ENCODE measurements around the gene AATK. TPM values are rescaled to one million over a fixed set of nuclear protein-coding genes. Genes with fewer than 3 reads are reported as not detected.

The AATK gene
- total and polyA plus RNA-seq, 4 experiments from 2014 or later, result 0.09 to 2.1 (median 0.77) TPM

- H3K4me1 Mint-ChIP-seq, result no peaks in the 10 kb centered on the region
- Histone ChIP-seq H3K36me3 (ENCODE audit: insufficient read depth, low read length) (no peaks in the 10 kb centered on the region), H3K27ac (ENCODE audit: low read depth, low read length) (no peak overlapping the region), H3K4me1 (ENCODE audit: insufficient read depth, low read length) (no peaks in the 10 kb centered on the region), H3K27me3 (ENCODE audit: insufficient read depth, low read length) (no peaks in the 10 kb centered on the region), H3K4me3 (ENCODE audit: low read length in 2 of 2) (no peak overlapping the region), H3K9me3 (ENCODE audit: control insufficient read depth in 1 of 2, low read length in 2 of 2) (no peaks in the 10 kb centered on the region)
- H3K27me3 Mint-ChIP-seq, result no peaks in the 10 kb centered on the region
- no peak overlapping the region for H3K27ac Mint-ChIP-seq
- H3K9me3 Mint-ChIP-seq, result no peaks in the 10 kb centered on the region
- ChIA-PET POLR2A (ENCODE audit: partially characterized antibody) (no interaction called here), CTCF (ENCODE audit: partially characterized antibody) (no interaction called here)
- intact Hi-C loops (cut with micrococcal nuclease), result no loop called here
- H3K4me3 Mint-ChIP-seq, result no peak overlapping the region
- peak in 1 of 5 donors; percentile 31 for DNase-seq
- H3K36me3 Mint-ChIP-seq, result no peaks in the 10 kb centered on the region
Measured at GRCh38 chr17:81200695-81201580, 34.9 kb upstream of the AATK start.

- H3K4me1 Mint-ChIP-seq, result no peaks in the 10 kb centered on the region
Measured at GRCh38 chr17:81200201-81200600, 34.2 kb upstream of the AATK start.

GRCh38 chr17:81199482-81199830 lies 33.4 kb upstream of the AATK start:
- Mint-ChIP-seq H3K4me1 (no peaks in the 10 kb centered on the region), H3K27me3 (no peaks in the 10 kb centered on the region), H3K4me3 (no peak overlapping the region), H3K9me3 (no peaks in the 10 kb centered on the region), H3K36me3 (no peaks in the 10 kb centered on the region), H3K27ac (no peak overlapping the region)
- CTCF ChIA-PET (ENCODE audit: partially characterized antibody), result no interaction called here
- intact Hi-C loops (cut with micrococcal nuclease), result no loop called here
- H3K36me3 ChIP-seq (ENCODE audit: insufficient read depth, low read length), result no peaks in the 10 kb centered on the region
- H3K27me3 ChIP-seq (ENCODE audit: insufficient read depth, low read length), result no peaks in the 10 kb centered on the region
- H3K27ac ChIP-seq (ENCODE audit: low read depth, low read length), result no peak overlapping the region
- POLR2A ChIA-PET (ENCODE audit: partially characterized antibody), result no interaction called here
- peak in 1 of 5 donors; percentile 20 for DNase-seq
- H3K4me1 ChIP-seq (ENCODE audit: insufficient read depth, low read length), result no peaks in the 10 kb centered on the region
- no peaks in the 10 kb centered on the region for H3K9me3 ChIP-seq (ENCODE audit: control insufficient read depth in 1 of 2, low read length in 2 of 2)
- no peak overlapping the region for H3K4me3 ChIP-seq (ENCODE audit: low read length in 2 of 2)

More at GRCh38 chr17:81200201-81200600, 34.2 kb upstream of the AATK start:
- CTCF ChIA-PET (ENCODE audit: partially characterized antibody), result no interaction called here
- Mint-ChIP-seq H3K9me3 (no peaks in the 10 kb centered on the region), H3K4me3 (no peak overlapping the region), H3K36me3 (no peaks in the 10 kb centered on the region), H3K27ac (no peak overlapping the region), H3K27me3 (no peaks in the 10 kb centered on the region)
- POLR2A ChIA-PET (ENCODE audit: partially characterized antibody), result no interaction called here
- Histone ChIP-seq H3K9me3 (ENCODE audit: control insufficient read depth in 1 of 2, low read length in 2 of 2) (no peaks in the 10 kb centered on the region), H3K27ac (ENCODE audit: low read depth, low read length) (no peak overlapping the region), H3K27me3 (ENCODE audit: insufficient read depth, low read length) (no peaks in the 10 kb centered on the region), H3K4me1 (ENCODE audit: insufficient read depth, low read length) (no peaks in the 10 kb centered on the region), H3K36me3 (ENCODE audit: insufficient read depth, low read length) (no peaks in the 10 kb centered on the region), H3K4me3 (ENCODE audit: low read length in 2 of 2) (no peak overlapping the region)
- intact Hi-C loops (cut with micrococcal nuclease), result no loop called here
- no peak for DNase-seq

GRCh38 chr17:81198826-81199481 lies 32.9 kb upstream of the AATK start:
- intact Hi-C loops (cut with micrococcal nuclease), result no loop called here
- Mint-ChIP-seq H3K27me3 (no peaks in the 10 kb centered on the region), H3K4me1 (no peaks in the 10 kb centered on the region), H3K4me3 (no peak overlapping the region), H3K9me3 (no peaks in the 10 kb centered on the region), H3K36me3 (no peaks in the 10 kb centered on the region), H3K27ac (no peak overlapping the region)
- POLR2A ChIA-PET (ENCODE audit: partially characterized antibody), result no interaction called here
- Histone ChIP-seq H3K9me3 (ENCODE audit: control insufficient read depth in 1 of 2, low read length in 2 of 2) (no peaks in the 10 kb centered on the region), H3K27me3 (ENCODE audit: insufficient read depth, low read length) (no peaks in the 10 kb centered on the region), H3K27ac (ENCODE audit: low read depth, low read length) (no peak overlapping the region), H3K4me1 (ENCODE audit: insufficient read depth, low read length) (no peaks in the 10 kb centered on the region), H3K36me3 (ENCODE audit: insufficient read depth, low read length) (no peaks in the 10 kb centered on the region), H3K4me3 (ENCODE audit: low read length in 2 of 2) (no peak overlapping the region)
- DNase-seq, result peak in 1 of 5 donors; percentile 19
- CTCF ChIA-PET (ENCODE audit: partially characterized antibody), result no interaction called here

- no peaks in the 10 kb centered on the region for H3K27me3 ChIP-seq (ENCODE audit: insufficient read depth, low read length)
- H3K9me3 Mint-ChIP-seq, result no peaks in the 10 kb centered on the region
- H3K4me3 ChIP-seq (ENCODE audit: low read length in 2 of 2), result no peak overlapping the region
- H3K4me1 Mint-ChIP-seq, result no peaks in the 10 kb centered on the region
- intact Hi-C loops (cut with micrococcal nuclease), result no loop called here
- ChIA-PET POLR2A (ENCODE audit: partially characterized antibody) (no interaction called here), CTCF (ENCODE audit: partially characterized antibody) (no interaction called here)
- H3K4me1 ChIP-seq (ENCODE audit: insufficient read depth, low read length), result no peaks in the 10 kb centered on the region
- no peak overlapping the region for H3K4me3 Mint-ChIP-seq
- H3K27ac Mint-ChIP-seq, result no peak overlapping the region
- H3K36me3 ChIP-seq (ENCODE audit: insufficient read depth, low read length), result no peaks in the 10 kb centered on the region
- no peaks in the 10 kb centered on the region for H3K36me3 Mint-ChIP-seq
- no peak for DNase-seq
- no peaks in the 10 kb centered on the region for H3K9me3 ChIP-seq (ENCODE audit: control insufficient read depth in 1 of 2, low read length in 2 of 2)
- no peaks in the 10 kb centered on the region for H3K27me3 Mint-ChIP-seq
- H3K27ac ChIP-seq (ENCODE audit: low read depth, low read length), result no peak overlapping the region
Measured at GRCh38 chr17:81197831-81198490, 31.9 kb upstream of the AATK start.

GRCh38 chr17:81197409-81197795 lies 31.4 kb upstream of the AATK start:
- no peaks in the 10 kb centered on the region for H3K36me3 Mint-ChIP-seq
- no peaks in the 10 kb centered on the region for H3K9me3 Mint-ChIP-seq
- POLR2A ChIA-PET (ENCODE audit: partially characterized antibody), result no interaction called here
- no peaks in the 10 kb centered on the region for H3K27me3 Mint-ChIP-seq
- no peaks in the 10 kb centered on the region for H3K36me3 ChIP-seq (ENCODE audit: insufficient read depth, low read length)
- CTCF ChIA-PET (ENCODE audit: partially characterized antibody), result no interaction called here
- H3K27me3 ChIP-seq (ENCODE audit: insufficient read depth, low read length), result no peaks in the 10 kb centered on the region
- no peak overlapping the region for H3K4me3 ChIP-seq (ENCODE audit: low read length in 2 of 2)
- no peak overlapping the region for H3K27ac Mint-ChIP-seq
- no peak for DNase-seq
- intact Hi-C loops (cut with micrococcal nuclease), result no loop called here
- no peaks in the 10 kb centered on the region for H3K9me3 ChIP-seq (ENCODE audit: control insufficient read depth in 1 of 2, low read length in 2 of 2)
- no peak overlapping the region for H3K27ac ChIP-seq (ENCODE audit: low read depth, low read length)
- H3K4me3 Mint-ChIP-seq, result no peak overlapping the region
- no peaks in the 10 kb centered on the region for H3K4me1 Mint-ChIP-seq
- H3K4me1 ChIP-seq (ENCODE audit: insufficient read depth, low read length), result no peaks in the 10 kb centered on the region

GRCh38 chr17:81196505-81197408 lies 30.7 kb upstream of the AATK start:
- peak overlapping the region in 1 of 8 donors; percentile 48 for H3K4me3 Mint-ChIP-seq
- H3K9me3 Mint-ChIP-seq, result no peaks in the 10 kb centered on the region
- H3K4me1 Mint-ChIP-seq, result no peaks in the 10 kb centered on the region
- H3K4me1 ChIP-seq (ENCODE audit: insufficient read depth, low read length), result no peaks in the 10 kb centered on the region
- no peaks in the 10 kb centered on the region for H3K36me3 Mint-ChIP-seq
- H3K36me3 ChIP-seq (ENCODE audit: insufficient read depth, low read length), result no peaks in the 10 kb centered on the region
- ChIA-PET CTCF (ENCODE audit: partially characterized antibody) (no interaction called here), POLR2A (ENCODE audit: partially characterized antibody) (interaction anchor here (0.5 kb wide), 1 partner anchor 419 kb away, joined by 3 read pairs; no protein-coding TSS in a partner anchor)
- intact Hi-C loops (cut with micrococcal nuclease), result no loop called here
- H3K27me3 ChIP-seq (ENCODE audit: insufficient read depth, low read length), result no peaks in the 10 kb centered on the region
- no peak for DNase-seq
- H3K27ac ChIP-seq (ENCODE audit: low read depth, low read length), result no peak overlapping the region
- H3K27ac Mint-ChIP-seq, result no peak overlapping the region
- no peak overlapping the region for H3K4me3 ChIP-seq (ENCODE audit: low read length in 2 of 2)
- H3K27me3 Mint-ChIP-seq, result no peaks in the 10 kb centered on the region
- no peaks in the 10 kb centered on the region for H3K9me3 ChIP-seq (ENCODE audit: control insufficient read depth in 1 of 2, low read length in 2 of 2)
